GOT3 (cell line): ENCODE data around the gene SOX3.

Source experiments
- DNase-seq: peaks from one replicate; lab custom pipeline; 2025; ENCODE audit warnings: mixed read lengths; lab: John Stamatoyannopoulos, UW

The SOX3 gene

DNA sequence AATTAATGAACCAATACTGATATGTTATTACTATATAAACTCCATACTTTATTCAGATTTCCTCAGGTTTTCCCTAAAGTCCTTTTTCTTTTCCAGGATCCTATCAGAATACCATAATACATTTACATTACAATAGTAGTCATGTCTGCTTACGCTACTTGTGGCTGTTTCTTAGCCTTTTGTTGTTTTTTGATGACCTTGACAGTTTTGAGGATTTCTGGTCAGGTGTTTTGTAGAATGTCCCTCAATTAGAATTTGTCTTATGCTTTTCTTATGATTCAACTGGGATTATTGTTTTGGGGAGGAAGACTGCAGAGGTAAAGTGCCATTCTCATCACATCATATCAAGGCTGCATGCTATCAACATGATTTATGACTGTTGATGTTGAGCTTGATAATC lies 9.1 kb downstream of the SOX3 start:
- DNase-seq = no peak

DNA sequence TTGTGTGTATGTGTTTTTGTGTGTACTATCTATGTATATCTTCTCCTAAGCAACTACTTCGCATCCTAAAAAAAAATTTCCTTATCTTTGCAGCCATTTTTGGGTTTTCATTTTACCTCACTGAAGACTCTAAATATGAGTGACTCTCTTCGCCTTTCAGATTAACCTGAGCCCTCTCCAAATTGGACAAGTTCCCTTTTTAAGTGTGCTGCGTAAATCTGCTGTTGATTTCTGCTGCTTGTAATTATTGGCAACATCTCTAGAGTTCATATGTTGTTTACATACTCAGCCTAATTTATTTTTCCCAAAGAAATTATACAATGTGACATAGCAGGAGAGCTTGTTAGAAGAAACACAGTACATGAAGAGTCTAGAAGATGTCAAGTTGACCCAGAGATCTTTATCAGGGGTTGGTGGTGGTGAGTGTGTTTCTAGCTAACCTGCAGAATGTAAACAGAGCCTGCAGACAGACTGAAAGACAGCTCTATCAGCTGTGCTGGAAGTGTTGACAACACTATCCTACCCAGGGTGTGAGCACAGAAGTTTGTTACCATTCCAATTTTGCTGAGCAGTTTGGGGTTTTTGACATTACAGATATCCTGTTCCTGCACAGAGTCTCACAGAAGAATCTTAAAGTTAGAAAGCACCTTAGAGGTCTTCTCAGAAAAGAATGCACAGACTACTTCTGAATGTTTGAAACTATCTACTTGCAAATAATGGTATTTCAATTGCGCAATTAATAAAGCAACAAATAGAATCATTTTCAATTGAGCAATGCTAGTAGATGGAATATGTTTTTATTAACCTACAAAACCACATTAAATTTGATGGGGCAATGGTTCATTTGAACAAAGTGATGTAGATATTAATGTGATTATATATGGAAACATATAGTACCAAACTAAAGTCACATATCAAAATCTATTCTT lies 12.5 kb downstream of the SOX3 start:
- DNase-seq = no peak

DNA sequence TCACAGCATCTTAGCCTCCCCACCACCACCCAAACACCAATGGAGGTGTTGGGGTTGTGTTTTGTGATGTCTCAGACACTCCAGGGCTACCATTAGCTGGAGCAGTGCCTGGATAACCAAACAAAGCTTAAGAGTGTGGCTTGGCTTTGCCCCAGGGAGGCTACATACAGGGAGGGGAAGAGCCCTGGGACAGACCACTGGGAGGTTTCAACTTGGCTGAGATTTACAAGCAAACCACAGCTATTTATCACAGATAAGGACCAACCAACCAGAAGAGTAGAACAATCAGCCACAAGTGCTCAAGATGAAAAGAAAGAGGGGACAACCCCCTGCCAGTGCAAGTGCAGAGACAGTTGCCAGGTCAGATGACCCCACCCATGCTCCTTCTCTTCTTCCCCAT lies 24.1 kb downstream of the SOX3 start:
- no peak for DNase-seq

DNA sequence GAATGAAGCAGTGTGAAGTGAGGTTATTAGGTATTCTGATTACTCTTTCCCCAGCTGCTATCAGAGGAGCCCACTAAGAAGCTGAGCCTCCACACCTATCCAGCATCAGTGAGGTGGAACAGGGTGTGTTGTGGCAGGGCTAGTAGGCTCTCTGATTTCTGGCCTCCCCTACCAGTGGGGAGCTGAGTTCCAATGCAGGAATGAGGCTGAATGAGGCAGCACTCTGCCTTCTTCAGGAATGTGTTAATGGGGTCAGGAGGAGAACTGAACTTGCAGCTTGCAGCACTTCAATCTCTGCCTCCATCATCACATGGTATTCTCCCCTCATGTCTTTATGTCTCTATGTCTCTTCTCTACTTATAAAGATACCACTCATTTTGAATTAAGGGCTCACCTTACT lies 26.9 kb downstream of the SOX3 start:
- DNase-seq = no peak

DNA sequence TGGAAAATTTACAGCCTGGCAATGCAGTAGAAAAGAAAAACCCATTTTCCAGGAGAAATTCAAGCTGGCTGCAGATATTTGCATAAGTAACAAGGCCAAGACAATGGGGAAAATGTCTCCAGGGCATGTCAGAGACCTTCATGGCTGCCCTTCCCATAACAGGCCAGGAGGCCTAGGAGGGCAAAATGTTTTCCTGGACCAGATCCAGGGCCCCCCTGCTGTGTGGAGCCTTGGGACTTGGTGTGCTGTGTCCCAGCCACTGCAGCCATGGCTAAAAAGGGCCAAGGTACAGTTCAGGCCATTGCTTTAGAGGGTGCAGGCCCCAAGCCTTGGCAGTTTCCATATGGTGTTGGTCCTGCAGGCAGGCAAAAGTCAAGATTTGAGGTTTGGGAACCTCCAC lies 29.8 kb downstream of the SOX3 start:
- no peak for DNase-seq

DNA sequence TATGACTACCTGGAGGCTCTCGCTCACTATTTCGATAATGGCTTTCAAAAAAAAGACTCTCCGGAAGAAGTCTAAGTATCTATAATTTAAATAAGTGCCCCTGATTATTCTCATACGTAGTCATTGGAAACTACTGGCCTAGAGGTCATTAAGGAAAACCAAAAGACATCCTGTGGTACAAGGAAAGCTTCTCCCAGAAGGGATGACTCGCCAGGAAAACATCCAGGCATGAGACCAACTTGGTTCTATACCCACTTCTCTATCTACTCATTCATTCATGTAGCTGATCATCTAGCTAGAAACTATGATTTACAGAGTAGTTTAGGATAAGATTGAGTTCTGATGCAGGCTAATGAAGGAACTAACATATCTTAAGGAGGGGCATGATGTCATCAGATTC lies 37.7 kb downstream of the SOX3 start:
- no peak for DNase-seq
